A673 (cell line): Measurements from ENCODE around the gene RHOBTB1.

Experiments used
- EZH2 ChIP-seq: fragments of 200-600 bp; sonication (generic); IDR thresholded peaks from 2 replicates; pipeline ENCODE4 v1.6.1; 2017; ENCODE audit warnings: borderline replicate concordance, low read depth, mild to moderate bottlenecking, mixed read lengths, antibody characterized with exemption, low read length; ENCODE audit not compliant: poor library complexity, severe bottlenecking
- TF ChIP-seq, protein P1 (sequence below): fragments of 300-800, 200-600 bp; sonication (generic); conservative IDR thresholded peaks from 2 replicates; pipeline ENCODE4 v1.5.1; 2017; ENCODE audit warnings: low read depth, mild to moderate bottlenecking, antibody characterized with exemption, low read length, moderate library complexity, mixed read lengths

DNA sequence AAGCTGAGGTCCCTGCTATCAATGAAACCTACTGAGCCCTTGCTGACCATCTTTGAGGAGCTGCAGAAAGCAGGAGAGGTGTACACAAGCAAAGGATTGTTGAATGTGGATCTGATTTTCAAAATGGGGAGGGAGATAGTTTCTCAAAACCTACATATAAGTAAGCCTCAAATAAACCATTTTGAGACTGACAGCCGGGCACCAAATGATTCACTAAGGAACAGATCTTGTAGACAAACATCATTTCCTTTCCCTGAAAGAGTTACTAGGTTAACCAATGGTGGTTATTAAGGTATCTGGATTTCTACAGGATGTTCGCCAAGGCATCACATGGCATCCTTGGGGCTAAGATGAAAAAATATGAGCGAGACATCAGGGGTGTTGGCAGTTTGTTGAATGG is 24.5 kb upstream of the RHOBTB1 start:
- TF ChIP-seq, protein P1, sequence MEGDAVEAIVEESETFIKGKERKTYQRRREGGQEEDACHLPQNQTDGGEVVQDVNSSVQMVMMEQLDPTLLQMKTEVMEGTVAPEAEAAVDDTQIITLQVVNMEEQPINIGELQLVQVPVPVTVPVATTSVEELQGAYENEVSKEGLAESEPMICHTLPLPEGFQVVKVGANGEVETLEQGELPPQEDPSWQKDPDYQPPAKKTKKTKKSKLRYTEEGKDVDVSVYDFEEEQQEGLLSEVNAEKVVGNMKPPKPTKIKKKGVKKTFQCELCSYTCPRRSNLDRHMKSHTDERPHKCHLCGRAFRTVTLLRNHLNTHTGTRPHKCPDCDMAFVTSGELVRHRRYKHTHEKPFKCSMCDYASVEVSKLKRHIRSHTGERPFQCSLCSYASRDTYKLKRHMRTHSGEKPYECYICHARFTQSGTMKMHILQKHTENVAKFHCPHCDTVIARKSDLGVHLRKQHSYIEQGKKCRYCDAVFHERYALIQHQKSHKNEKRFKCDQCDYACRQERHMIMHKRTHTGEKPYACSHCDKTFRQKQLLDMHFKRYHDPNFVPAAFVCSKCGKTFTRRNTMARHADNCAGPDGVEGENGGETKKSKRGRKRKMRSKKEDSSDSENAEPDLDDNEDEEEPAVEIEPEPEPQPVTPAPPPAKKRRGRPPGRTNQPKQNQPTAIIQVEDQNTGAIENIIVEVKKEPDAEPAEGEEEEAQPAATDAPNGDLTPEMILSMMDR: no peak
- no peak for TF ChIP-seq EZH2
